ENCODE measurements around the gene PCDH1.

- TF ChIP-seq POLR2A (IDR thresholded peaks at IDR 0.05) (no peak), CTCF (IDR thresholded peaks at IDR 0.05) (no peak)
Observed at GRCh38 chr5:141817631-141818030, 60.6 kb downstream of the PCDH1 start.
